ENCODE results near the gene SV2C.

Gene SV2C

DNA sequence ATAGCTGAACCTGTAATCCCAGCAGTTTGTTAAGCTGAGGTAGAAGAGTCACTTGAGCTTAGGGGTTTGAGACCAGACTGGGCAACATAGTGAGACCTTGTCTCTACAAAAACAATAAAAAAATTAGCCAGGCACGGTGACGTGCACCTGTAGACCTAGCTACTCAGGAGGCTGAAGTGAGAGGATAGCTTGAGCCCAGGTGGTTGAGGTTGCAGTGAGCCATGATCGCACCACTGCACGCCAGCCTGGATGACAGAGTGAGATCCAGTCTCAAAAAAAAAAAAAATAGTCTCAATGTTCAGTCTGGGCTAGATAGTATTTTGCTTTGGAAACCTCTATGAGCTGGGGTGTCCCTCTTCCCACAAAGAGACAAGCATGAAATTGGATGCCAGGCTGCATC is 268.0 kb downstream of the SV2C start:
- H3K36me3 ChIP-seq, result no peaks in the 10 kb centered on the region
- no peaks in the 10 kb centered on the region for H3K4me1 ChIP-seq
- no peaks in the 10 kb centered on the region for H3K27me3 ChIP-seq
- intact Hi-C loops (cut with DNase I; ENCODE audit: low total_unique reads), result no loop called here
- H3K27ac ChIP-seq, result no peak overlapping the region
- TF ChIP-seq, protein P1, sequence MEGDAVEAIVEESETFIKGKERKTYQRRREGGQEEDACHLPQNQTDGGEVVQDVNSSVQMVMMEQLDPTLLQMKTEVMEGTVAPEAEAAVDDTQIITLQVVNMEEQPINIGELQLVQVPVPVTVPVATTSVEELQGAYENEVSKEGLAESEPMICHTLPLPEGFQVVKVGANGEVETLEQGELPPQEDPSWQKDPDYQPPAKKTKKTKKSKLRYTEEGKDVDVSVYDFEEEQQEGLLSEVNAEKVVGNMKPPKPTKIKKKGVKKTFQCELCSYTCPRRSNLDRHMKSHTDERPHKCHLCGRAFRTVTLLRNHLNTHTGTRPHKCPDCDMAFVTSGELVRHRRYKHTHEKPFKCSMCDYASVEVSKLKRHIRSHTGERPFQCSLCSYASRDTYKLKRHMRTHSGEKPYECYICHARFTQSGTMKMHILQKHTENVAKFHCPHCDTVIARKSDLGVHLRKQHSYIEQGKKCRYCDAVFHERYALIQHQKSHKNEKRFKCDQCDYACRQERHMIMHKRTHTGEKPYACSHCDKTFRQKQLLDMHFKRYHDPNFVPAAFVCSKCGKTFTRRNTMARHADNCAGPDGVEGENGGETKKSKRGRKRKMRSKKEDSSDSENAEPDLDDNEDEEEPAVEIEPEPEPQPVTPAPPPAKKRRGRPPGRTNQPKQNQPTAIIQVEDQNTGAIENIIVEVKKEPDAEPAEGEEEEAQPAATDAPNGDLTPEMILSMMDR (IDR thresholded peaks at IDR 0.05), result no peak
- no peak for DNase-seq
- no peaks in the 10 kb centered on the region for H3K9me3 ChIP-seq
- no peak overlapping the region for H3K4me3 ChIP-seq

DNA sequence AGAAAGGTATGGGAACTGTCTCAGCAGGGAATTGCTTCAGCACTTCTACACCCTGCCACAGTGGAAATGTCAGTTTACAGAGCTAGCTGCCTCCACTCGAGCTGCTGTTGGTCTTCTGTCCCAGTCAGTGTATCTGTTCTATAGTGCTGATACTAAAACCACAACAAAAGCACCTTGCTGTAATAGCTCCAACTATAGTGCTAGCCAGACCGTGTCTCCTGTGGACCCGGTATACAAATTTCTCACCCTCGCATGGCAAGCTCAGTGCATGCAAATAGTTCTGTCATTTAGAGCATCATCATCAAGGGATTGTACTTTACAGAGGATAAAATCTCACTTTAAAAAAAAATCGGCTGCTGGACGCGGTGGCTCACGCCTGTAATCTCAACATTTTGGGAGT is 268.4 kb downstream of the SV2C start:
- Histone ChIP-seq H3K27me3 (no peaks in the 10 kb centered on the region), H3K27ac (no peak overlapping the region), H3K4me3 (no peak overlapping the region), H3K36me3 (no peaks in the 10 kb centered on the region), H3K4me1 (no peaks in the 10 kb centered on the region), H3K9me3 (no peaks in the 10 kb centered on the region)
- DNase-seq, result no peak
- intact Hi-C loops (cut with DNase I; ENCODE audit: low total_unique reads), result no loop called here
- TF ChIP-seq, protein P1 (IDR thresholded peaks at IDR 0.05), result no peak

DNA sequence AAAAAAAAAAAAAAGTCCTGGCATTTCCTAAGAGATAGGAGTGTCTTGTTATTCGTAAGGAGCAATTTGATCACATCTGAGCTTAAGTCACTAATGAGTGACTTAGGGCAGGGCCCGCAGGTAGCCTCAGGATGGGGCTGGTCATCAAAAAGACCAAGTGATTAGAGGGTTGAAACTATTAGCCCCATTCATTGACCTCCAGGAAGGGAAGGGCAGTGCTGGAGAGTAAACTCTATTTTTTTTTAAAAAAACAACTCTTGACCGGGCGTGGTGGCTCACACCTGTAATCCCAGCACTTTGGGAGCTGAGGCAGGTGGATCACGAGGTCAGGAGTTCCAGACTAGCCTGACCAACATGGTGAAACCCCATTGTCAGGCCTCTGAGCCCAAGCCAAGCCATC is 273.7 kb downstream of the SV2C start:
- no peak for DNase-seq
- H3K4me3 ChIP-seq, result no peak overlapping the region
- no peak overlapping the region for H3K27ac ChIP-seq
- intact Hi-C loops (cut with DNase I; ENCODE audit: low total_unique reads), result no loop called here
- no peaks in the 10 kb centered on the region for H3K9me3 ChIP-seq
- H3K27me3 ChIP-seq, result no peaks in the 10 kb centered on the region
- TF ChIP-seq, protein P1 (IDR thresholded peaks at IDR 0.05), result no peak
- no peaks in the 10 kb centered on the region for H3K4me1 ChIP-seq
- no peaks in the 10 kb centered on the region for H3K36me3 ChIP-seq

DNA sequence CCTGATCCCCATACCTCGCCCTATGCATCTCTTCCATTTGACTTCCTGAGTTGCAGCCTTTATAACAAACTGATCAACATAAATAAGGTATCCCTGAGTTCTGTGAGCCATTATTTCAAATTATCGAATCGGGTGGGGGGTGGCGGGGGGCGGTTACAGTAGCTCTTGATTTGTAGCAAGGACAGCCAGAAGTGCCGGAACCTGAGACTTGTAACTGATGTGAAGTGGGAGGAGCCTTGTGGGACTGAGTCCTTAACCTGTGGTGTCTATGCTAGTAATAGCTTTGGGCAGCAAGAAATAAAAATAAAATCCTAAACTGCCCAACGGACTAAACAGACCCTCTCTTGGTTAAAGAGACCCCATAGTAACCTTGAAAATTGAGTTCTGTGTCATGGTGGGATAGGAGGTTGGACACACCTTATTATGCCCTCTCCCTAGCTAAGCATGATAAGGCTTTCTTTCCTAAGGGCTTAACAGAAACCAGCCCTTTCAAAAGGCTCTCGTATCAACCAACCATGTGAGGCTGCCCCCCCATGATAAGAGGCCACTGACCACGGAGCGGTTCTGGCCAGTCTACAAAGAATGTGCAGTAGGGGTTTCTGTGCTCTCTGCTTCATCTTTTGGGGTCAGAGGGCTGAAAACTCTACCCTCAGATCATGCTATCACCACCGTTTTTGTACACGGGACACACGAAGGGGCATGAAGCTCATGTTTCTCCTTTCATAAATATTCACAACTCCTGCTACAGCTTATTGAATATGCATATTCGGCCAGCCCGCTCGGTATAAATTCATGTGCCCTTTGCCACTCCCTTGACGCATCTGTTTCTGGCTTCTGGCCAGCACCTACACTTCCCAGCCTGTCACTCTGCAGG is 280.4 kb downstream of the SV2C start:
- Histone ChIP-seq H3K27ac (no peak overlapping the region), H3K27me3 (no peaks in the 10 kb centered on the region), H3K4me1 (no peaks in the 10 kb centered on the region), H3K9me3 (no peaks in the 10 kb centered on the region), H3K4me3 (no peak overlapping the region), H3K36me3 (no peaks in the 10 kb centered on the region)
- intact Hi-C loops (cut with DNase I; ENCODE audit: low total_unique reads), result no loop called here
- TF ChIP-seq, protein P1 (IDR thresholded peaks at IDR 0.05), result no peak
- DNase-seq, result no peak

DNA sequence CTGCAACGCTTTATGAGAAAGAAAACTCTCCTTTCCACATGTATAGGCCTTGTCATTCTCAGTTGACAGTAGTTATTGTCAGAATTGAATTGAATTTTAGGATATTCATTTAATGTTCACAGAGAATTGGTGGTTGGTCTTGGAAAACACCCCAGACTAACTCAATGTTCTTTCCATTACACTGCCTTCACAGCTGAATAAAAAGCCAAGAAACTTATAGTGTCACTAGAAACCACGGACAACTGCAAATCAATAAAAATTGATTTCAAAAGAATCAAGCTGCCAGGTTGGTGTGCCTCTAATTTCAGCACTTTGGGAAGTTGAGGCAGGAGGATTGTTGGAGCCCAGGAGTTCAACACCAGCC is 281.0 kb downstream of the SV2C start:
- no peak overlapping the region for H3K4me3 ChIP-seq
- TF ChIP-seq, protein P1 (IDR thresholded peaks at IDR 0.05), result no peak

More for the DNA sequence above, 281.0 kb downstream of the SV2C start:
- Histone ChIP-seq H3K36me3 (no peaks in the 10 kb centered on the region), H3K27ac (no peak overlapping the region), H3K27me3 (no peaks in the 10 kb centered on the region), H3K9me3 (no peaks in the 10 kb centered on the region), H3K4me1 (no peaks in the 10 kb centered on the region)
- intact Hi-C loops (cut with DNase I; ENCODE audit: low total_unique reads), result no loop called here
- no peak for DNase-seq
